Measurements from ENCODE around the gene PSMB9. TPM values are rescaled to one million over a fixed set of nuclear protein-coding genes. Genes with fewer than 3 reads are reported as not detected.

Gene PSMB9
- polyA plus RNA-seq, 1 donor from 2014 or later: not detected

DNA sequence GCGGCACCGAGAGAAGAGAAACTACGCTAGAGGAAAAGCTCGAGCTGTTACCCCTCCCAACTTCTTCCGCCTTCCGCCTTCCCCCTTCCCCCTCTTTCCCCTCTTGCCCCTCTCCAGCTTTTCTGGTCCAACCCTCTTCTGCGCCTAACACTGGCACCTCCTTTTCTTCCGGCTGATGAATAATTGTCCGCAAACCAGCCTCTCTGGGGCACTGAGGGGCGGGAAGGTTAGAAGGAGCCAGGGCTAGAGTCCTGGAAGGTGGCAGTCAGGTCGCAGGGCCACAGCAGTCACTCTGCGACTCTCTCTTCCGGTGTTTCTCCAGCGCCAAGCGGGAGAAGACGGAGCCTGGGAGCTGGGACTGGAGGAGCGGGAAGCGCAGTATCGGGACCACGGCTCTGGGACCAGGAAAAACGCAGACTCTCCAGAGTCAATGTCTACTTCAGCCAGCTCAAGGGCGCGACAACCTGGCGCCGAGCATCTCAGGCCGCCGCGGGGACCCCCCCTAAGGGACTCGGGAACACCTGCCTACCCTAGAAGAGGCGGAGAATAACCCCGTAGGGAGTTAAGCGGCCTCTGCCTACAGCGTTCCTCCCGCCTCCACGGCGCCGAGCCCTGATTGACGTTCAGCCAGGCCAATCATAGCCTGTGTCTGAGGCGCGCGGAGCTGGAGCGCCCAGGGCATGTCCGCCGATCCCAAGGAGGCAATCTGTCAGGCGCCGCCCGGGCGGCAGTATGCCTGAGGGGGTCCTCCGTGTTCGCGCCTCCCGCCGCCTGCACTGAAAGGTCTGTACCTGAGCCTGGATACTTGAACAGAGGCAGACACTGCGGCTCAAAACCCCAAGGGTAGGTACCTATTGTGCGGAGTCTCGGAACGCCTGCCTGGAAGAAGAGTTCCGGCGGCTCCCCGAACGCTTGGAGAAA, 40.4 kb downstream of the PSMB9 start:
- Histone ChIP-seq H3K4me3 (ENCODE audit: low read length) (peak overlapping the region; percentile 71), H3K9me3 (ENCODE audit: low read length) (no peaks in the 10 kb centered on the region), H4K20me1 (ENCODE audit: insufficient read depth) (no peaks in the 10 kb centered on the region), H3K9ac (ENCODE audit: low read length) (peak overlapping the region; percentile 84), H3K36me3 (ENCODE audit: insufficient read depth, low read length) (no peaks in the 10 kb centered on the region), H3K9me2 (ENCODE audit: insufficient read depth, low read length) (no peaks in the 10 kb centered on the region), H3K27ac (ENCODE audit: low read length) (peak overlapping the region; percentile 89), H3K4me2 (ENCODE audit: low read length) (peak overlapping the region; percentile 82), H3F3A (ENCODE audit: insufficient read depth, low read length, poor library complexity, severe bottlenecking) (no peaks in the 10 kb centered on the region), H3K79me2 (replicated peaks; ENCODE audit: insufficient read depth, low read length) (peaks cover 33% of the 10 kb centered on the region), H3K27me3 (ENCODE audit: insufficient read depth, low read depth, low read length) (no peaks in the 10 kb centered on the region), H2AFZ (ENCODE audit: low read depth, low read length) (peak overlapping the region; percentile 89)
- TF ChIP-seq RAD21 (conservative IDR thresholded peaks at IDR 0.05) (peak; percentile 42), TAF1 (IDR thresholded peaks at IDR 0.05; ENCODE audit: low read depth) (peak; percentile 89), EP300 (conservative IDR thresholded peaks at IDR 0.05; ENCODE audit: poor library complexity, severe bottlenecking) (peak; percentile 38), MXI1 (conservative IDR thresholded peaks at IDR 0.05; ENCODE audit: poor library complexity, severe bottlenecking) (peak; percentile 75), SMC3 (conservative IDR thresholded peaks at IDR 0.05; ENCODE audit: poor library complexity) (no peak), EZH2 (IDR thresholded peaks at IDR 0.05; ENCODE audit: borderline replicate concordance, insufficient read depth, low read length, poor library complexity, severe bottlenecking) (no peak), POLR2AphosphoS5 (IDR thresholded peaks at IDR 0.05) (peak; percentile 68)
- TF ChIP-seq, protein P1, sequence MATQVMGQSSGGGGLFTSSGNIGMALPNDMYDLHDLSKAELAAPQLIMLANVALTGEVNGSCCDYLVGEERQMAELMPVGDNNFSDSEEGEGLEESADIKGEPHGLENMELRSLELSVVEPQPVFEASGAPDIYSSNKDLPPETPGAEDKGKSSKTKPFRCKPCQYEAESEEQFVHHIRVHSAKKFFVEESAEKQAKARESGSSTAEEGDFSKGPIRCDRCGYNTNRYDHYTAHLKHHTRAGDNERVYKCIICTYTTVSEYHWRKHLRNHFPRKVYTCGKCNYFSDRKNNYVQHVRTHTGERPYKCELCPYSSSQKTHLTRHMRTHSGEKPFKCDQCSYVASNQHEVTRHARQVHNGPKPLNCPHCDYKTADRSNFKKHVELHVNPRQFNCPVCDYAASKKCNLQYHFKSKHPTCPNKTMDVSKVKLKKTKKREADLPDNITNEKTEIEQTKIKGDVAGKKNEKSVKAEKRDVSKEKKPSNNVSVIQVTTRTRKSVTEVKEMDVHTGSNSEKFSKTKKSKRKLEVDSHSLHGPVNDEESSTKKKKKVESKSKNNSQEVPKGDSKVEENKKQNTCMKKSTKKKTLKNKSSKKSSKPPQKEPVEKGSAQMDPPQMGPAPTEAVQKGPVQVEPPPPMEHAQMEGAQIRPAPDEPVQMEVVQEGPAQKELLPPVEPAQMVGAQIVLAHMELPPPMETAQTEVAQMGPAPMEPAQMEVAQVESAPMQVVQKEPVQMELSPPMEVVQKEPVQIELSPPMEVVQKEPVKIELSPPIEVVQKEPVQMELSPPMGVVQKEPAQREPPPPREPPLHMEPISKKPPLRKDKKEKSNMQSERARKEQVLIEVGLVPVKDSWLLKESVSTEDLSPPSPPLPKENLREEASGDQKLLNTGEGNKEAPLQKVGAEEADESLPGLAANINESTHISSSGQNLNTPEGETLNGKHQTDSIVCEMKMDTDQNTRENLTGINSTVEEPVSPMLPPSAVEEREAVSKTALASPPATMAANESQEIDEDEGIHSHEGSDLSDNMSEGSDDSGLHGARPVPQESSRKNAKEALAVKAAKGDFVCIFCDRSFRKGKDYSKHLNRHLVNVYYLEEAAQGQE (IDR thresholded peaks at IDR 0.05; ENCODE audit: borderline replicate concordance): peak; percentile 67
- TF ChIP-seq, protein P2, sequence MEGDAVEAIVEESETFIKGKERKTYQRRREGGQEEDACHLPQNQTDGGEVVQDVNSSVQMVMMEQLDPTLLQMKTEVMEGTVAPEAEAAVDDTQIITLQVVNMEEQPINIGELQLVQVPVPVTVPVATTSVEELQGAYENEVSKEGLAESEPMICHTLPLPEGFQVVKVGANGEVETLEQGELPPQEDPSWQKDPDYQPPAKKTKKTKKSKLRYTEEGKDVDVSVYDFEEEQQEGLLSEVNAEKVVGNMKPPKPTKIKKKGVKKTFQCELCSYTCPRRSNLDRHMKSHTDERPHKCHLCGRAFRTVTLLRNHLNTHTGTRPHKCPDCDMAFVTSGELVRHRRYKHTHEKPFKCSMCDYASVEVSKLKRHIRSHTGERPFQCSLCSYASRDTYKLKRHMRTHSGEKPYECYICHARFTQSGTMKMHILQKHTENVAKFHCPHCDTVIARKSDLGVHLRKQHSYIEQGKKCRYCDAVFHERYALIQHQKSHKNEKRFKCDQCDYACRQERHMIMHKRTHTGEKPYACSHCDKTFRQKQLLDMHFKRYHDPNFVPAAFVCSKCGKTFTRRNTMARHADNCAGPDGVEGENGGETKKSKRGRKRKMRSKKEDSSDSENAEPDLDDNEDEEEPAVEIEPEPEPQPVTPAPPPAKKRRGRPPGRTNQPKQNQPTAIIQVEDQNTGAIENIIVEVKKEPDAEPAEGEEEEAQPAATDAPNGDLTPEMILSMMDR (IDR thresholded peaks at IDR 0.05; ENCODE audit: poor library complexity, severe bottlenecking): peak; percentile 73

DNA sequence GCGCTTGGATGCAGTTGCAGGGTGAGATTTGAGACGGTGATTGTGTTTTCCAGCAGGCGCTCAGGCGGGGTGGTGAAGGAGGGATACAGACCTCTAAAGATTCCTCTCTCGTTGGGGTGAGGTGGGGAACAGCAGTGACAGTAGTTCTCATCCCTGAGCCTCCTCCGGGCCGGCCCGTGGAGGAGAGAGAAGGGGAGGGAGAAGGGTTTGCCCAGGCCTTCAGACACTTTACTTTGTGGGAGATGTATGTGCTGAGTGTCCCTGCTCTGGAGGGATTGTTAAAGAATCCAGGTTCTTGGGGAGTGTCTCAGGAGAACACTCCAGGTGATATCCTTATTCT, 41.0 kb downstream of the PSMB9 start:
- Histone ChIP-seq H3F3A (ENCODE audit: insufficient read depth, low read length, poor library complexity, severe bottlenecking) (no peaks in the 10 kb centered on the region), H3K27me3 (ENCODE audit: insufficient read depth, low read depth, low read length) (no peaks in the 10 kb centered on the region), H3K9me2 (ENCODE audit: insufficient read depth, low read length) (no peaks in the 10 kb centered on the region), H3K27ac (ENCODE audit: low read length) (peak overlapping the region; percentile 89), H3K9me3 (ENCODE audit: low read length) (no peaks in the 10 kb centered on the region), H3K79me2 (replicated peaks; ENCODE audit: insufficient read depth, low read length) (peaks cover 33% of the 10 kb centered on the region), H2AFZ (ENCODE audit: low read depth, low read length) (peak overlapping the region; percentile 63), H3K9ac (ENCODE audit: low read length) (peak overlapping the region; percentile 84), H3K4me3 (ENCODE audit: low read length) (peak overlapping the region; percentile 71), H3K4me2 (ENCODE audit: low read length) (peak overlapping the region; percentile 69), H3K36me3 (ENCODE audit: insufficient read depth, low read length) (no peaks in the 10 kb centered on the region), H4K20me1 (ENCODE audit: insufficient read depth) (no peaks in the 10 kb centered on the region)
- TF ChIP-seq, protein P2 (IDR thresholded peaks at IDR 0.05; ENCODE audit: poor library complexity, severe bottlenecking): peak; percentile 32
- TF ChIP-seq EP300 (conservative IDR thresholded peaks at IDR 0.05; ENCODE audit: poor library complexity, severe bottlenecking) (no peak), RAD21 (conservative IDR thresholded peaks at IDR 0.05) (peak; percentile 0), TAF1 (IDR thresholded peaks at IDR 0.05; ENCODE audit: low read depth) (no peak)

All from neural cell (in vitro differentiated cells).